ENCODE results near the gene DOCK9. TPM values are rescaled to one million over a fixed set of nuclear protein-coding genes. Genes with fewer than 3 reads are reported as not detected.

The DOCK9 gene
- polyA plus RNA-seq, 1 donor (not counting 4 experiments of a cell fraction or from before 2014, with no cell fraction given), result 110 TPM

DNA sequence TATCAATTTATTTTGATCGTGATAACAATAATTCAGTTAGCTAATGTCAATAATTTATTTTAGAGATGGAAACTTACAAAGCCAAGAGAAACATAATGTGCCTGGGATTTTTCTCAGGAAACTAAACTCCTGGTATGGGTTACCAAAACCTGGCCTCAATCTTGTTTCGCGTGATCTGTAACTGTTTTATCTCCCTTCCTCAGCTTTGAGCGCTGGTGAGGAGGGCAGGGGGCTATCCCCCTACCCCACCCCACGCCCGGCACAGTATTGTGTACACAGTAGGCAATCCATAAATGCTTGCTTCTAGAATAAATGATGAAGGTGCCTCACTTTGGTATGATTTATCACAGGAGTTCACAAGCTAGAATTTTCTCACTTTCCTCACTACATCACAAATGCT lies 7.7 kb upstream of the DOCK9 start:
- H3K4me2 ChIP-seq (ENCODE audit: control insufficient read depth, extremely low read depth, insufficient read depth, low read depth, low read length), result no peak overlapping the region
- no peaks in the 10 kb centered on the region for H4K20me1 ChIP-seq (ENCODE audit: control insufficient read depth, extremely low read depth, insufficient read depth, low read length)
- no peaks in the 10 kb centered on the region for H3K36me3 ChIP-seq (ENCODE audit: control insufficient read depth in 2 of 2, extremely low read depth in 1 of 2, insufficient read depth in 2 of 2, low read length in 2 of 2)
- H2AFZ ChIP-seq (ENCODE audit: control insufficient read depth, low read length), result no peak overlapping the region
- no peak for DNase-seq (ENCODE audit: low read depth, low spot score)
- dilution Hi-C loops (cut with MboI; ENCODE audit: extremely low pct_ligation_motif_present, low sequenced_read_pairs), result no loop called here
- no peaks in the 10 kb centered on the region for H3K9me3 ChIP-seq (ENCODE audit: control insufficient read depth, low read depth, low read length)
- no peak overlapping the region for H3K4me3 ChIP-seq (ENCODE audit: control insufficient read depth in 2 of 3, extremely low read depth in 1 of 3, insufficient read depth in 2 of 3, low read depth in 1 of 3, low read length in 3 of 3)
- TF ChIP-seq, protein P1, sequence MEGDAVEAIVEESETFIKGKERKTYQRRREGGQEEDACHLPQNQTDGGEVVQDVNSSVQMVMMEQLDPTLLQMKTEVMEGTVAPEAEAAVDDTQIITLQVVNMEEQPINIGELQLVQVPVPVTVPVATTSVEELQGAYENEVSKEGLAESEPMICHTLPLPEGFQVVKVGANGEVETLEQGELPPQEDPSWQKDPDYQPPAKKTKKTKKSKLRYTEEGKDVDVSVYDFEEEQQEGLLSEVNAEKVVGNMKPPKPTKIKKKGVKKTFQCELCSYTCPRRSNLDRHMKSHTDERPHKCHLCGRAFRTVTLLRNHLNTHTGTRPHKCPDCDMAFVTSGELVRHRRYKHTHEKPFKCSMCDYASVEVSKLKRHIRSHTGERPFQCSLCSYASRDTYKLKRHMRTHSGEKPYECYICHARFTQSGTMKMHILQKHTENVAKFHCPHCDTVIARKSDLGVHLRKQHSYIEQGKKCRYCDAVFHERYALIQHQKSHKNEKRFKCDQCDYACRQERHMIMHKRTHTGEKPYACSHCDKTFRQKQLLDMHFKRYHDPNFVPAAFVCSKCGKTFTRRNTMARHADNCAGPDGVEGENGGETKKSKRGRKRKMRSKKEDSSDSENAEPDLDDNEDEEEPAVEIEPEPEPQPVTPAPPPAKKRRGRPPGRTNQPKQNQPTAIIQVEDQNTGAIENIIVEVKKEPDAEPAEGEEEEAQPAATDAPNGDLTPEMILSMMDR (optimal IDR thresholded peaks at IDR 0.05 in 1 of 3, IDR thresholded peaks at IDR 0.05 in 1 of 3, conservative IDR thresholded peaks at IDR 0.05 in 1 of 3; ENCODE audit: extremely low read depth in 1 of 3, insufficient read depth in 2 of 3, low read length in 3 of 3), result no peak
- TF ChIP-seq EZH2 (IDR thresholded peaks at IDR 0.05; ENCODE audit: low read length), result no peak
- no peaks in the 10 kb centered on the region for H3K9me1 ChIP-seq (ENCODE audit: control insufficient read depth, extremely low read depth, insufficient read depth, low read length)
- no peak for FAIRE-seq
- H3K27ac ChIP-seq (ENCODE audit: control insufficient read depth, insufficient read depth, low read length), result no peak overlapping the region
- no peaks in the 10 kb centered on the region for H3K27me3 ChIP-seq (ENCODE audit: control insufficient read depth, extremely low read depth, insufficient read depth, low read length)
- H3K9ac ChIP-seq (ENCODE audit: control insufficient read depth, extremely low read depth, insufficient read depth, low read length), result no peak overlapping the region
- peaks cover 24% of the 10 kb centered on the region for H3K4me1 ChIP-seq (ENCODE audit: control insufficient read depth, extremely low read depth, insufficient read depth, low read length)
- peaks cover 26% of the 10 kb centered on the region for H3K79me2 ChIP-seq (ENCODE audit: control insufficient read depth, insufficient read depth, low read length)

DNA sequence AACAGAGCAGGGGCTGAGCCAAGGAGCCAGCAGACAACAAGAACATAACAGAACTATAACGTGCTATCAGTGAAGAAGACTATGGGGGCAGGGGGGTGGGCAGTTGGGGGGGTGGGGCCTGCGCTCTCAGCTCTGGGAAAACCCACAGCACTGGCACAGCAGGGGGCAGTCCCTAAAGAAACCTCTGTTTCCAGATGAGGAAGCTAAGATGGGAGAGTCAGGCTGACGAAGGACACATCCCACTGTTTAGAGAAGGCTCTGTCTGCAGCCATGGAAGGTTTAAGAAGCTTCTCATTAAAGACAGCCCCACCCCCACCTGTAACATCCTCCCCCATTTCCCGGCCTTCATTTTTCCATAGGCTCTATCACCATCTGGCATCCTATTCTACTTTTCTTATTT lies 7.1 kb upstream of the DOCK9 start:
- dilution Hi-C loops (cut with MboI; ENCODE audit: extremely low pct_ligation_motif_present, low sequenced_read_pairs), result no loop called here
- TF ChIP-seq, protein P1 (optimal IDR thresholded peaks at IDR 0.05 in 1 of 3, IDR thresholded peaks at IDR 0.05 in 1 of 3, conservative IDR thresholded peaks at IDR 0.05 in 1 of 3; ENCODE audit: extremely low read depth in 1 of 3, insufficient read depth in 2 of 3, low read length in 3 of 3), result no peak
- TF ChIP-seq EZH2 (IDR thresholded peaks at IDR 0.05; ENCODE audit: low read length), result no peak
- no peak overlapping the region for H3K4me2 ChIP-seq (ENCODE audit: control insufficient read depth, extremely low read depth, insufficient read depth, low read depth, low read length)

More for the DNA sequence above, 7.1 kb upstream of the DOCK9 start:
- Histone ChIP-seq H3K9me1 (ENCODE audit: control insufficient read depth, extremely low read depth, insufficient read depth, low read length) (no peaks in the 10 kb centered on the region), H3K9ac (ENCODE audit: control insufficient read depth, extremely low read depth, insufficient read depth, low read length) (no peak overlapping the region), H3K4me1 (ENCODE audit: control insufficient read depth, extremely low read depth, insufficient read depth, low read length) (peaks cover 18% of the 10 kb centered on the region), H3K79me2 (ENCODE audit: control insufficient read depth, insufficient read depth, low read length) (peaks cover 27% of the 10 kb centered on the region), H3K9me3 (ENCODE audit: control insufficient read depth, low read depth, low read length) (no peaks in the 10 kb centered on the region), H3K27me3 (ENCODE audit: control insufficient read depth, extremely low read depth, insufficient read depth, low read length) (no peaks in the 10 kb centered on the region), H2AFZ (ENCODE audit: control insufficient read depth, low read length) (no peak overlapping the region), H3K27ac (ENCODE audit: control insufficient read depth, insufficient read depth, low read length) (no peak overlapping the region), H3K4me3 (ENCODE audit: control insufficient read depth in 2 of 3, extremely low read depth in 1 of 3, insufficient read depth in 2 of 3, low read depth in 1 of 3, low read length in 3 of 3) (no peak overlapping the region), H4K20me1 (ENCODE audit: control insufficient read depth, extremely low read depth, insufficient read depth, low read length) (no peaks in the 10 kb centered on the region), H3K36me3 (ENCODE audit: control insufficient read depth in 2 of 2, extremely low read depth in 1 of 2, insufficient read depth in 2 of 2, low read length in 2 of 2) (no peaks in the 10 kb centered on the region)
- DNase-seq (ENCODE audit: low read depth, low spot score), result no peak
- FAIRE-seq, result no peak

Data from keratinocyte (primary cell).